Urinary bladder (tissue), 4 donors: ENCODE measurements around the gene DDTL. TPM values are rescaled to one million over a fixed set of nuclear protein-coding genes. Genes with fewer than 3 reads are reported as not detected.
A peak's percentile ranks its signal among the peaks of the same experiment; 100 is the strongest.

Experiments used
- DNase-seq: peaks from one replicate; pipeline ENCODE4 v3.0.0-alpha.2; 2015; ENCODE audit errors: extremely low spot score
- H3K27ac ChIP-seq: one replicate; pipeline ENCODE4 v1.5.1; 2013; ENCODE audit warnings: low read depth, mild to moderate bottlenecking, moderate library complexity
- H3K36me3 ChIP-seq: one replicate; pipeline ENCODE4 v1.6.1; 2013; ENCODE audit warnings: mild to moderate bottlenecking, moderate library complexity; ENCODE audit not compliant: insufficient read depth
- H3K4me1 ChIP-seq: one replicate; pipeline ENCODE4 v1.6.1; 2013; ENCODE audit warnings: mild to moderate bottlenecking, moderate library complexity; ENCODE audit not compliant: insufficient read depth
- H3K4me3 ChIP-seq: one replicate; pipeline ENCODE4 v1.5.1; 2013; ENCODE audit warnings: low read depth, low read length
- WGBS: extraction: QIAGEN DNeasy Blood & Tissue Kit; methylation state at CpG from one replicate; pipeline ENCODE4 v1.1.7; 2013; 5-methylcytosine and 5-hydroxymethylcytosine counted together
- polyA plus RNA-seq: library from polyadenylated mRNA; stranded (reverse); fragments of 200-250 nt; gene quantifications from one replicate; pipeline ENCODE4 v1.2.3, GENCODE V29; 2013
- total RNA-seq: library from RNA; depleted of rRNA; stranded (reverse); fragments of >200 nt; gene quantifications from one replicate; pipeline ENCODE4 v1.2.3, GENCODE V29; 2014
- donor health status: healthy with polysubstance abuse.
- donor health status: healthy.

DDTL gene
- total and polyA plus RNA-seq, 2 donors = 3.0 to 6.3 TPM

GRCh38 chr22:24005201-24005600 is 38.5 kb downstream of the DDTL start, which contains the start of gene GSTT4:
Gene GSTT4 (minus strand): TSS chr22:24005453. CDS start chr22:24005356, 97 bp downstream.
- WGBS = 44% methylated on average over 6 of the region's 6 CpGs
- Histone ChIP-seq H3K36me3 (no peaks in the 10 kb centered on the region), H3K4me1 (no peaks in the 10 kb centered on the region), H3K27ac (no peak within 1 kb of the TSS), H3K4me3 (no peak within 1 kb of the TSS)
- no peak for DNase-seq

- Histone ChIP-seq H3K36me3 (no peaks in the 10 kb centered on the region), H3K4me3 (no peak overlapping the region), H3K27ac (no peak overlapping the region), H3K4me1 (no peaks in the 10 kb centered on the region)
- WGBS = 91% methylated on average over 10 of the region's 10 CpGs
- DNase-seq = no peak
These were observed 39.7 kb downstream of the DDTL start for GRCh38 chr22:24006207-24006913.

GRCh38 chr22:24006914-24007214 is 40.2 kb downstream of the DDTL start:
- H3K36me3 ChIP-seq = no peaks in the 10 kb centered on the region
- no peak for DNase-seq
- no peak overlapping the region for H3K27ac ChIP-seq
- no peaks in the 10 kb centered on the region for H3K4me1 ChIP-seq
- 94% methylated on average over 6 of the region's 6 CpGs for WGBS
- no peak overlapping the region for H3K4me3 ChIP-seq

- no peak for DNase-seq
- H3K27ac ChIP-seq = no peak overlapping the region
- H3K36me3 ChIP-seq = no peaks in the 10 kb centered on the region
- H3K4me3 ChIP-seq = no peak overlapping the region
- H3K4me1 ChIP-seq = no peaks in the 10 kb centered on the region
- WGBS = 84% methylated on average over 8 of the region's 8 CpGs
These were observed 40.7 kb downstream of the DDTL start for GRCh38 chr22:24007253-24008021.

- no peak for DNase-seq
- H3K36me3 ChIP-seq = no peaks in the 10 kb centered on the region
- no peak overlapping the region for H3K4me3 ChIP-seq
- H3K4me1 ChIP-seq = no peaks in the 10 kb centered on the region
- H3K27ac ChIP-seq = no peak overlapping the region
- 88% methylated on average over 1 of the region's 1 CpG for WGBS
These were observed 41.3 kb downstream of the DDTL start for GRCh38 chr22:24008022-24008283.

- no peak overlapping the region for H3K27ac ChIP-seq
- 77% methylated on average over 6 of the region's 6 CpGs for WGBS
- no peaks in the 10 kb centered on the region for H3K4me1 ChIP-seq
- no peak overlapping the region for H3K4me3 ChIP-seq
- no peaks in the 10 kb centered on the region for H3K36me3 ChIP-seq
- no peak for DNase-seq
These were observed 41.9 kb downstream of the DDTL start for GRCh38 chr22:24008381-24009226.

- Histone ChIP-seq H3K27ac (no peak overlapping the region), H3K4me1 (no peaks in the 10 kb centered on the region), H3K4me3 (no peak overlapping the region), H3K36me3 (no peaks in the 10 kb centered on the region)
- 77% methylated on average over 7 of the region's 7 CpGs for WGBS
- DNase-seq = no peak
These were observed 42.7 kb downstream of the DDTL start for GRCh38 chr22:24009227-24010017.

- no peak overlapping the region for H3K4me3 ChIP-seq
- no peak overlapping the region for H3K27ac ChIP-seq
- H3K4me1 ChIP-seq = no peaks in the 10 kb centered on the region
- H3K36me3 ChIP-seq = no peaks in the 10 kb centered on the region
- WGBS = 82% methylated on average over 2 of the region's 2 CpGs
- no peak for DNase-seq
These were observed 43.3 kb downstream of the DDTL start for GRCh38 chr22:24010018-24010391.

GRCh38 chr22:24011735-24012068 is 45.0 kb downstream of the DDTL start:
- Histone ChIP-seq H3K4me3 (peak overlapping the region; percentile 81), H3K36me3 (no peaks in the 10 kb centered on the region), H3K4me1 (no peaks in the 10 kb centered on the region), H3K27ac (no peak overlapping the region)
- DNase-seq = no peak
- under 1% methylated on average over 10 of the region's 10 CpGs for WGBS

GRCh38 chr22:24016156-24016555 is 49.5 kb downstream of the DDTL start:
- no peak overlapping the region for H3K4me3 ChIP-seq
- H3K36me3 ChIP-seq = no peaks in the 10 kb centered on the region
- no peak for DNase-seq
- no peaks in the 10 kb centered on the region for H3K4me1 ChIP-seq
- WGBS = 98% methylated on average over 1 of the region's 1 CpG
- H3K27ac ChIP-seq = no peak overlapping the region

GRCh38 chr22:24021304-24021703 is 54.6 kb downstream of the DDTL start:
- DNase-seq = no peak
- WGBS = 97% methylated on average over 3 of the region's 3 CpGs
- H3K4me1 ChIP-seq = no peaks in the 10 kb centered on the region

More at GRCh38 chr22:24021304-24021703, 54.6 kb downstream of the DDTL start:
- Histone ChIP-seq H3K27ac (no peak overlapping the region), H3K4me3 (no peak overlapping the region), H3K36me3 (no peaks in the 10 kb centered on the region)
